Adrenal gland (tissue), 5 donors: Measurements from ENCODE around the gene XPC.

ENCODE experiments used
- CTCF ChIP-seq, 6 experiments: fragments of 450-650 bp in 4 of 6; fragments of 200-600 bp in 2 of 6; sonication (generic) in 1 of 6; IDR thresholded peaks; 1 replicate in 5 of 6; 2 replicates in 1 of 6; pipeline versions ENCODE4 v1.5.1 to v1.8.0; 2016 to 2021; ENCODE audit warnings: antibody characterized with exemption in 6 of 6, mild to moderate bottlenecking in 2 of 6, moderate library complexity in 1 of 6
- POLR2A ChIP-seq, 2 donors: fragments of 450-650 bp; IDR thresholded peaks; one replicate each; pipeline ENCODE4 v1.6.1; 2017; ENCODE audit warnings: antibody characterized with exemption in 2 of 2, mild to moderate bottlenecking in 2 of 2, moderate library complexity in 1 of 2
- donor health status: DM: no; HTN: no; CAD: no.

DNA sequence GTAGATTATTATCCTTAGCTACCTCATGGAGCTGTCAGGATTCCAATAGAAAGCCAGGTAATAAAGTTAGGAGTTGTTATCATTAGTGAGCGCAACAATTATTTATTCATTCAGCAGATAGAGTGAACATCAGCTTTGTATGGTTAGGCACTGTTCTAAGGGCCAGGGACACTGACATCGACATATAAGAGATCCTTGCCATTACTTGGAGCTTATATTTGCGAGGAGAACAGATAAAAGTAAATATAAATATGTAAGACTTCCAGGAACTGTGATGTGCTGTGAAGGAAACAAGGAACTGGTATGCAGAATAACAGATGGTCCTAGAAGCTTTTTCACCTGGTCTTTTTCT, 689 bp upstream of the XPC start:
- TF ChIP-seq POLR2A (IDR thresholded peaks at IDR 0.05) (no peak), CTCF (IDR thresholded peaks at IDR 0.05) (no peak)
